Naive thymus-derived CD4-positive, alpha-beta T cell (primary cell): ENCODE results near the gene WBP11. TPM values are rescaled to one million over a fixed set of nuclear protein-coding genes. Genes with fewer than 3 reads are reported as not detected.
A peak's percentile ranks its signal among the peaks of the same experiment; 100 is the strongest.

Source experiments
- ATAC-seq: fragments of 150-1000 bp; cut with Tn5 transposase; 2 replicates; pipeline ENCODE4 v1.10.0; 2021; ENCODE audit warnings: mild to moderate bottlenecking, moderate library complexity
- CTCF ChIA-PET: fragments of 350-600 bp; sonication (Branson Sonifier 250); formaldehyde crosslinking; loops from one replicate; lab custom pipeline; 2021; ENCODE audit warnings: antibody characterized with exemption; lab: Charles Lee
- POLR2A ChIA-PET: fragments of 350-600 bp; sonication (Branson Sonifier 250); formaldehyde crosslinking; loops from one replicate; lab custom pipeline; 2021; ENCODE audit warnings: antibody characterized with exemption, inconsistent platforms; lab: Charles Lee
- DNase-seq, 9 donors: peaks; one replicate each; pipeline versions ENCODE4 v3.0.0 to v3.0.0-alpha.2; 2020 to 2022; ENCODE audit warnings: mixed read lengths in 1 of 9
- H3K27ac ChIP-seq: one replicate; pipeline ENCODE4 v1.7.0; 2013; ENCODE audit warnings: mild to moderate bottlenecking, low read depth, low read length, moderate library complexity
- H3K27me3 ChIP-seq, 2 donors: one replicate each; pipeline ENCODE4 v1.7.0; 2013; ENCODE audit warnings: low read length in 2 of 2, mild to moderate bottlenecking in 2 of 2, moderate library complexity in 2 of 2; ENCODE audit not compliant: control insufficient read depth in 2 of 2, insufficient read depth in 2 of 2
- H3K36me3 ChIP-seq, 3 experiments: 1 replicate in 2 of 3; 2 replicates in 1 of 3; pipeline ENCODE4 v1.7.0; 2013; ENCODE audit warnings: low read length in 3 of 3, mild to moderate bottlenecking in 3 of 3, moderate library complexity in 1 of 3; ENCODE audit not compliant: insufficient read depth in 3 of 3, control insufficient read depth in 2 of 3
- H3K4me1 ChIP-seq, 2 donors: one replicate each; pipeline ENCODE4 v1.7.0; 2013; ENCODE audit warnings: low read length in 2 of 2, mild to moderate bottlenecking in 2 of 2, moderate library complexity in 1 of 2; ENCODE audit not compliant: control insufficient read depth in 2 of 2, insufficient read depth in 2 of 2
- H3K4me3 ChIP-seq: 2 replicates; pipeline ENCODE4 v1.7.0; 2013; ENCODE audit warnings: mild to moderate bottlenecking, low read length
- H3K9me3 ChIP-seq, 3 experiments: 1 replicate in 2 of 3; 2 replicates in 1 of 3; pipeline ENCODE4 v1.7.0; 2013; ENCODE audit warnings: low read length in 3 of 3; ENCODE audit not compliant: control insufficient read depth in 2 of 3
- H3K27ac Mint-ChIP-seq, 9 donors: one replicate each; pipeline ENCODE4 v1.8.0; 2020 to 2022; ENCODE audit warnings: mixed read lengths in 9 of 9, mild to moderate bottlenecking in 8 of 9, moderate library complexity in 5 of 9, inconsistent platforms in 2 of 9
- H3K27me3 Mint-ChIP-seq, 5 donors: one replicate each; pipeline ENCODE4 v1.8.0; 2021 to 2022; ENCODE audit warnings: mixed read lengths in 5 of 5, mild to moderate bottlenecking in 1 of 5
- H3K36me3 Mint-ChIP-seq, 5 donors: one replicate each; pipeline ENCODE4 v1.8.0; 2020 to 2022; ENCODE audit warnings: mixed read lengths in 5 of 5, mild to moderate bottlenecking in 3 of 5, inconsistent platforms in 1 of 5
- H3K4me1 Mint-ChIP-seq, 7 donors: one replicate each; pipeline ENCODE4 v1.8.0; 2020 to 2022; ENCODE audit warnings: mixed read lengths in 7 of 7, mild to moderate bottlenecking in 3 of 7, inconsistent platforms in 1 of 7
- H3K4me3 Mint-ChIP-seq, 10 donors: one replicate each; pipeline ENCODE4 v1.8.0; 2020 to 2022; ENCODE audit warnings: mild to moderate bottlenecking in 10 of 10, mixed read lengths in 10 of 10, moderate library complexity in 6 of 10, inconsistent platforms in 2 of 10
- H3K9me3 Mint-ChIP-seq, 11 donors: one replicate each; pipeline ENCODE4 v1.8.0; 2020 to 2022; ENCODE audit warnings: mixed read lengths in 11 of 11, mild to moderate bottlenecking in 4 of 11, inconsistent platforms in 1 of 11, moderate library complexity in 1 of 11
- intact Hi-C, 2 donors: fragments of 100-400 bp; cut with micrococcal nuclease; formaldehyde crosslinking; loops; one replicate each; pipeline ENCODE4 v1.15.1; 2023
- polyA plus RNA-seq, 2 donors: library from polyadenylated mRNA; unstranded; fragments of 300-500 nt; fragmentation: Illumina TruSeq; gene quantifications; one replicate each; pipeline ENCODE4 v1.2.3, GENCODE V29; 2021
- total RNA-seq, 6 experiments: library from RNA in 5 of 6; stranded (reverse) in 5 of 6; gene quantifications; 1 replicate in 5 of 6; 2 replicates in 1 of 6; pipeline ENCODE4 v1.2.3 and lab custom pipeline; 2021 to 2026

Gene WBP11
- total RNA-seq (100 to 1,000 TPM in 2 of 5 experiments, 10 to 100 TPM in 3; 77.9 to 129 (median 90.4) TPM), polyA plus RNA-seq (10 to 100 TPM; 58.5 to 61.2 TPM), total RNA-seq (lab: John Stamatoyannopoulos, UW) (185 reads per million, percentile 92 among the genes with 10 or more reads in this experiment)

DNA sequence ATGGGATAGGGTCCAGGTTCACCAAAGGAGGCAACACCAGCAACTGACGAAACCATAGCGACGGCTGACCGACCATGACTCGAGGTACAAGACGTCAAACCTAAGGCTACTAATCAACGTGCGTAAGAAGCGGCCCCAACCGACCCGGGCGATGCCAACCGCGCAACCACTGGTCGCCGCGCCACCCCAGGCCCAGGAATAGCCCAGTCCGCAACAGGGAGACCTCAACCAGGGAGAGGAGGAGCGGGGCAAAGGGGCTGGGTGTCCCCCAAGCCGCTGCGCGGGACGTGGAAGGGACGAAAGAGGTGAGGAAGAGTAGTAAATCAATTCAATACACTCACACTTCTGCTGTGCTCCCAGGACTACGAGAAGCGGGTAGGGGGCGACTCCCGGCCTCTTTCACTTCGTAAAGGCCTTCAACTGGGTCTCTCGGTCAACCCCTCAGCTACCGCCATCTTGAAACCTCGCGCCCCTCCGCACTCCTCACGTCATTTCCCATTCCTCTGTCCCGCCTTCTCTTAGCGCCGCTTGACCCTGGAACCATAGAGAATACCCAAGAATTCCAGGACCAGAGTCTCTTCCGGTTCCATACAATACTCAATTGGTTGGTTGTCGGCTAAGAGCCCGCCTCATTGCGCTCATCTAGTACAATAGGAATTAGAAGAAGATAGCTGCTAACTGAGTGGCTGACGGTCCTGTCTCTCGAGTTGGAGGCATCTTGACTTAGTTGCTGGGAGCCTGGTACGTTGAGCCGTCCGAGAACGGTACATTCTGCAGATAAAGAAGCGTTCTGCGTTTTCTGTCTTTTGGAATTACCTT, at the start of gene WBP11, which contains the start of gene C12orf60:
Gene WBP11 (minus strand): TSS at position 468 of the 819 bp plus-strand sequence. CDS start 2,095 bp downstream, outside the sequence.
Gene C12orf60 (plus strand): TSS at position 660 of the 819 bp plus-strand sequence. CDS start 19,266 bp downstream, outside the sequence.
- CTCF ChIA-PET, result interaction anchor here (0.6 to 2.5 kb wide), 3 partner anchors 26 to 80 kb away, joined by 4 to 22 read pairs (median 4); a partner anchor contains a TSS
- H3K27ac Mint-ChIP-seq, result no peak within 1 kb of the TSS
- H3K4me3 Mint-ChIP-seq, result no peak within 1 kb of the TSS

DNA sequence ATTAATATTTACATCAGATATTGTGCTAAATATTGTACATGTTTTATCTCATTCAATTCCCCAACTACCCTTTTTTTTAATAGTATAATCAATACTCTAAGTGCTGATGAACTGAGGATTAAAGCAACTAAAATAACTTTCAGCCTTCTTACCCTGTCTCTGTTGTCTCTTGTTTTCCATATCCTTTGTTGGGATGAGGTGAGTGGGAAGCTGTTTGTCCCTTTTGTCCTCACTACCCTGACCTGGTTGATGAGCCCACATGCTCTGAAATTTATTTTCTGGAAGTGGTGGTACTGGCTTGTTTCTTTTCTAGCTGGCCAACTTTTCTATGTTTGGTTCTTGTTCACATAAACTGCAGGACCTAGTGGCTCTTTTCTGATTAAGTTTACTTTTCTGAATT, 49.6 kb upstream of the WBP11 start:
- DNase-seq (no peak), ATAC-seq (no peak)
- Histone ChIP-seq H3K36me3 (no peaks in the 10 kb centered on the region), H3K4me3 (no peak overlapping the region), H3K27me3 (no peaks in the 10 kb centered on the region), H3K27ac (no peak overlapping the region), H3K4me1 (no peaks in the 10 kb centered on the region), H3K9me3 (no peaks in the 10 kb centered on the region)
- ChIA-PET CTCF (interaction anchor here (1.5 kb wide), 1 partner anchor 10 kb away, joined by 3 read pairs; the partner anchor contains the start of gene ART4), POLR2A (interaction anchor here (0.8 to 1.6 kb wide), 2 partner anchors 84 to 127 kb away, joined by 3 read pairs; no protein-coding TSS in a partner anchor)
- H3K4me3 Mint-ChIP-seq, result no peak overlapping the region
- peaks cover 0 to 5% (median 0%) of the 10 kb centered on the region in 5 donors for H3K36me3 Mint-ChIP-seq
- H3K9me3 Mint-ChIP-seq, result peaks cover 0 to 12% (median 6%) of the 10 kb centered on the region in 11 donors
- intact Hi-C loops, result loop anchor here in 1 of 2 donors (1.0 kb wide), 1 partner anchor 31 kb away; no protein-coding TSS in a partner anchor
- H3K27ac Mint-ChIP-seq, result peak overlapping the region in 2 of 9 donors; percentile 20 to 82
- no peaks in the 10 kb centered on the region for H3K27me3 Mint-ChIP-seq
- peaks cover 0 to 2% (median 0%) of the 10 kb centered on the region in 7 donors for H3K4me1 Mint-ChIP-seq

More for the DNA sequence above, at the start of gene WBP11, which contains the start of gene C12orf60:
- POLR2A ChIA-PET, result interaction anchor here (0.6 to 11.9 kb wide), 24 partner anchors 8 to 743 kb away, joined by 3 to 316 read pairs (median 4); partner anchors contain the start of genes ARHGDIB, ATF7IP and RERG
- Histone ChIP-seq H3K27me3 (no peaks in the 10 kb centered on the region), H3K36me3 (peaks cover 3 to 19% (median 4%) of the 10 kb centered on the region in 3 experiments), H3K4me1 (peaks cover 14 to 19% of the 10 kb centered on the region in 2 donors), H3K9me3 (no peaks in the 10 kb centered on the region), H3K27ac (peak within 1 kb of the TSS; percentile 97), H3K4me3 (peak within 1 kb of the TSS; percentile 80)
- H3K36me3 Mint-ChIP-seq, result peaks cover 0 to 8% (median 5%) of the 10 kb centered on the region in 5 donors
- DNase-seq (peak; percentile 56 to 95 (median 91)), ATAC-seq (peak; percentile 98)
- intact Hi-C loops, result loop anchor here (1.0 to 10.0 kb wide), 14 partner anchors 29 to 1701 kb away; partner anchors contain the start of genes ARHGDIB (in 2 of the 2), ATF7IP (in 2 of the 2), STRAP (in 2 of the 2) and EPS8 (in 1 of the 2)
- H3K4me1 Mint-ChIP-seq, result peaks cover 0 to 26% (median 10%) of the 10 kb centered on the region in 7 donors
- no peaks in the 10 kb centered on the region for H3K9me3 Mint-ChIP-seq
- H3K27me3 Mint-ChIP-seq, result no peaks in the 10 kb centered on the region

DNA sequence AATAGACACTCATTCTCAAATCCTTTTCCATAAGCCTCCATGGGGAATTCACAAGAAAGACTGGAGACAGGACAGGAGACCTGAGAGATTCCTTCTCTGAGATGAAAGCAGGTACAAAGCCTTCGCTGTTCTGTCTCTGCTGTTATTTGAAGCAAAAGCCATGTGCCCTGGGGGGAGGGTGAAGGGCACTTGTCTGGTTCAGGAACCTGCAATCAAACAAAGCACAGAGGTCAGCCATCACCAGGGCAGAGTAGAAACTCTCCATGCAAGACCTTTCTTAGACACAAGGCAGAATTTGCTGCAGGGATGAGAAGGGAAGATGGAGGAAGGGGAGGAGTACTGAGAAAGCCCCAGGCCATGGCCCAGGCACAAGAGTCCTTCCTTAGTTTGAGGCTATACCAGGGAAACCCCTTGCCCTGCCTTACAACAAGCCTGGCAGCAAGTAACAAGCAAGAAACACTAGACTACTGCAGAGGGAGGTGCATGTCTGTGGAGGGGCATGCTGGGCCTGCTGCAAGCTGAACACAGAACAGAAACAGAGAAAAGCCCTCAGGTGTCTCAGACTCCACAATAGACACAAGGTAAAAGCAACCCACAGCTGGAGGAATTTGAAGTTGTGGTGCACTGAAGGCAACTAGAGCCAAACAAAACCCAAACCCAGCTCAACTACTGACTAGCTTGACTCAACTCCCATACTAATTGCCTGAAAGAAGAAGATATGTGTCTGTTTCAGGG, 47.8 kb upstream of the WBP11 start:
- POLR2A ChIA-PET, result interaction anchor here (1.8 kb wide), 1 partner anchor 145 kb away, joined by 8 read pairs; no protein-coding TSS in a partner anchor
- CTCF ChIA-PET, result interaction anchor here (0.8 to 1.2 kb wide), 3 partner anchors 143 to 371 kb away, joined by 3 to 7 read pairs (median 3); partner anchors contain the start of gene RERG

DNA sequence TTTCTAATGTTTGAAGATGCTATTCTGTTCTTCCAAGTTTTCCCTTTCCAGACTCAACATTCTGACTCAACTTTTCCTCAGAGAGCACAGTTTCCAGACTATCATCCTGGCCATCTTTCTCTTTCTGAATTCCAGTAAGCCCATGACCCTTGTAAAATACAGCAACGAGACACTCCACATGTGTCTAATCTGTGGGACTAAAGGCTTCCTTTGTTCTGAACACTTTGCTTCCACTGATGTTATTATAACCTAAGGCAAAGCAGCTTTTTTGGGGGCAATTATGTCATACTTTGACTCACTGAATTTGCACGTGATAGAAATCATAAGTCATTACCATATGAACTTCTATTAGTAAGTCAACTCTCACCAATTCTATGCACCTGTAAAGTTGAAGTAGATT, 46.4 kb upstream of the WBP11 start:
- H3K36me3 ChIP-seq, result no peaks in the 10 kb centered on the region
- no peaks in the 10 kb centered on the region for H3K9me3 ChIP-seq
- H3K27me3 ChIP-seq, result no peaks in the 10 kb centered on the region
- no peak overlapping the region for H3K27ac Mint-ChIP-seq
- ChIA-PET POLR2A (no interaction called here), CTCF (interaction anchor here (0.5 to 6.6 kb wide), 4 partner anchors 24 to 147 kb away, joined by 3 to 86 read pairs (median 5); no protein-coding TSS in a partner anchor)
- H3K36me3 Mint-ChIP-seq, result no peaks in the 10 kb centered on the region
- DNase-seq, result no peak
- H3K4me1 Mint-ChIP-seq, result peaks cover 5 to 13% (median 8%) of the 10 kb centered on the region in 7 donors
- H3K4me3 Mint-ChIP-seq, result no peak overlapping the region
- H3K4me3 ChIP-seq, result no peak overlapping the region
- no peaks in the 10 kb centered on the region for H3K27me3 Mint-ChIP-seq
- no peaks in the 10 kb centered on the region for H3K9me3 Mint-ChIP-seq
- no peak for ATAC-seq
- no peaks in the 10 kb centered on the region for H3K4me1 ChIP-seq
- intact Hi-C loops, result loop anchor here in 1 of 2 donors (5.0 kb wide), 1 partner anchor 217 kb away; no protein-coding TSS in a partner anchor
- H3K27ac ChIP-seq, result no peak overlapping the region

More for the DNA sequence above, 47.8 kb upstream of the WBP11 start:
- Mint-ChIP-seq H3K27me3 (no peaks in the 10 kb centered on the region), H3K27ac (peak overlapping the region in 1 of 9 donors; percentile 82), H3K4me3 (no peak overlapping the region), H3K36me3 (peaks cover 0 to under 1% (median 0%) of the 10 kb centered on the region in 5 donors), H3K9me3 (peaks cover 0 to under 1% (median 0%) of the 10 kb centered on the region in 11 donors), H3K4me1 (peaks cover 0 to 6% (median 3%) of the 10 kb centered on the region in 7 donors)
- Histone ChIP-seq H3K27ac (no peak overlapping the region), H3K36me3 (no peaks in the 10 kb centered on the region), H3K27me3 (no peaks in the 10 kb centered on the region), H3K9me3 (no peaks in the 10 kb centered on the region), H3K4me1 (no peaks in the 10 kb centered on the region), H3K4me3 (no peak overlapping the region)
- ATAC-seq (no peak), DNase-seq (no peak)
- intact Hi-C loops, result no loop called here

DNA sequence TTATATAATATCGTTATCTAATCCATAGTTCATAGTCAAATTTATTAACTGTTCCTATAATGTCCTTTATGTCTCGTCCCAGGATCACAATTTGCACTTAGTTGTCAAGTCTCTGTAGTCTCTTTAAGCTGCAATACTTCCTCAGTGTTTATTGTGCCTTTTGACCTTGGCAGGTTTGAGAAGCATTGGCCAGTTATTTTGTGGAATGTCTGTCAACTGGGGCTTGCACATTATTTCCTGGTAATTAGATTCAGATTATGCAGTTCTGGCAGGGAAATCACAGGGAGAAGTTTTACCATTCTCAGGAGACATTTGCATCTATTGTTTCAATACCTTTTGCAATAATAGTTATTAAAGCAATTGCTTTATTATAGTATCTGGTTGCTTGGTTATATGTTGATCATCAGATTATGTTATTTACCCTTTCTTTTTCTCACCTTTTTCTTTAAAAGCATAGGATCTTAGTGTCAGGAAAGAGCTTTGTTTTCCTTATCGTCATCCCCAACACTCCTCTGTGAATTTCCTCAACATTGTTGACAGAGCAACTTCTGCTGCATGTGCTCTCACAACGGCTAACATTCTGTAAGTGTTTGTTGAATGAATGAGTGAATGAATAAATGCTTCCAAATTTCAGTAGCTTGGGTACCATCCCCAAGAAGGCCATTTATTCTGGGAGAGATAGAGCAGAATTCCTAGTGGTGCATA, 43.8 kb upstream of the WBP11 start:
- Mint-ChIP-seq H3K4me1 (peaks cover 5 to 13% (median 8%) of the 10 kb centered on the region in 7 donors), H3K4me3 (no peak overlapping the region), H3K27me3 (peaks cover 0 to 8% (median 0%) of the 10 kb centered on the region in 5 donors), H3K27ac (peak overlapping the region in 2 of 9 donors; percentile 38 to 46), H3K36me3 (no peaks in the 10 kb centered on the region), H3K9me3 (no peaks in the 10 kb centered on the region)
- H3K9me3 ChIP-seq, result no peaks in the 10 kb centered on the region
- H3K4me3 ChIP-seq, result no peak overlapping the region
- ChIA-PET CTCF (interaction anchor here (0.7 to 6.6 kb wide), 13 partner anchors 18 to 377 kb away, joined by 3 to 86 read pairs (median 4); partner anchors contain the start of gene RERG), POLR2A (interaction anchor here (0.7 to 4.0 kb wide), 3 partner anchors 44 to 148 kb away, joined by 3 to 27 read pairs (median 3); partner anchors contain the start of genes C12orf60 and WBP11)
- H3K36me3 ChIP-seq, result no peaks in the 10 kb centered on the region
- no peak for DNase-seq
- H3K4me1 ChIP-seq, result no peaks in the 10 kb centered on the region
- ATAC-seq, result no peak
- H3K27ac ChIP-seq, result no peak overlapping the region
- no peaks in the 10 kb centered on the region for H3K27me3 ChIP-seq
- intact Hi-C loops, result loop anchor here in 1 of 2 donors (5.0 kb wide), 1 partner anchor 215 kb away; no protein-coding TSS in a partner anchor
